DLD1 (cell line): ENCODE results near the gene PTGER1.
"Not testable (repeated sequence)": the region's sequence is repeated elsewhere in the genome, so short reads cannot be mapped to it uniquely, and the experiment has no call there.

Experiments used
- in situ Hi-C: cut with HindIII; loops from 2 replicates; pipeline ENCODE4 v1.10.0; 2017; ENCODE audit warnings: low sequenced_read_pairs

PTGER1 gene

GRCh38 chr19:14475251-14476073 lies at the start of gene PTGER1:
Gene PTGER1 (minus strand): TSS chr19:14475354. CDS start chr19:14474320, 1,034 bp downstream.
- in situ Hi-C loops, result no loop called here

GRCh38 chr19:14520543-14520942 lies 45.4 kb upstream of the PTGER1 start:
- in situ Hi-C loops, result no loop called here

GRCh38 chr19:14519860-14520407 lies 44.8 kb upstream of the PTGER1 start:
- in situ Hi-C loops, result no loop called here

GRCh38 chr19:14519245-14519859 lies 44.2 kb upstream of the PTGER1 start:
- in situ Hi-C loops, result no loop called here

GRCh38 chr19:14517840-14518505 lies 42.8 kb upstream of the PTGER1 start, which contains the start of gene DNAJB1:
Gene DNAJB1 (minus strand): TSS chr19:14518397. CDS start chr19:14518349, 48 bp downstream.
- in situ Hi-C loops, result no loop called here

GRCh38 chr19:14517446-14517839 lies 42.3 kb upstream of the PTGER1 start:
- in situ Hi-C loops, result no loop called here

GRCh38 chr19:14516746-14517438 lies 41.7 kb upstream of the PTGER1 start:
- in situ Hi-C loops, result no loop called here

GRCh38 chr19:14516048-14516534 lies 40.9 kb upstream of the PTGER1 start:
- in situ Hi-C loops, result no loop called here

- in situ Hi-C loops, result no loop called here
Measured at GRCh38 chr19:14515501-14516047, 40.4 kb upstream of the PTGER1 start.

GRCh38 chr19:14514215-14514863 lies 39.2 kb upstream of the PTGER1 start:
- in situ Hi-C loops, result no loop called here

GRCh38 chr19:14512406-14512961 lies 37.3 kb upstream of the PTGER1 start:
- in situ Hi-C loops, result no loop called here

- in situ Hi-C loops, result no loop called here
Measured at GRCh38 chr19:14511229-14511593, 36.1 kb upstream of the PTGER1 start.

GRCh38 chr19:14510311-14511228 lies 35.4 kb upstream of the PTGER1 start:
- in situ Hi-C loops, result no loop called here

GRCh38 chr19:14507704-14508542 lies 32.8 kb upstream of the PTGER1 start:
- in situ Hi-C loops, result no loop called here

- in situ Hi-C loops, result no loop called here
Measured at GRCh38 chr19:14505488-14506239, 30.5 kb upstream of the PTGER1 start.

- in situ Hi-C loops, result not testable (repeated sequence)
Measured at GRCh38 chr19:14504575-14504974, 29.4 kb upstream of the PTGER1 start.

GRCh38 chr19:14503285-14503684 lies 28.1 kb upstream of the PTGER1 start:
- in situ Hi-C loops, result no loop called here
